MM.1S (cell line): ENCODE results near the gene PTMS.

Experiments
- DNase-seq: peaks from one replicate; pipeline ENCODE4 v3.0.0-alpha.2; 2015
- H2AFZ ChIP-seq: fragments of 300-600 bp; sonication (generic); 2 replicates; pipeline ENCODE4 v1.6.0; 2016; ENCODE audit warnings: antibody characterized with exemption, low read length
- H3F3A ChIP-seq: fragments of 300-600 bp; sonication (generic); 2 replicates; pipeline ENCODE4 v1.6.1; 2016; ENCODE audit warnings: mild to moderate bottlenecking, antibody characterized with exemption, low read length, moderate library complexity, mixed read lengths; ENCODE audit not compliant: insufficient read depth
- H3K27ac ChIP-seq: fragments of 300-600 bp; sonication (generic); 2 replicates; pipeline ENCODE4 v1.5.1; 2016; ENCODE audit warnings: mild to moderate bottlenecking, low read length
- H3K27me3 ChIP-seq: fragments of 300-600 bp; sonication (generic); replicated peaks from 2 replicates; pipeline ENCODE4 v1.6.0; 2016; ENCODE audit warnings: low read length; ENCODE audit not compliant: insufficient read depth
- H3K36me3 ChIP-seq: fragments of 300-600 bp; sonication (generic); replicated peaks from 2 replicates; pipeline ENCODE4 v1.6.1; 2016; ENCODE audit warnings: mild to moderate bottlenecking, low read length, mixed read lengths; ENCODE audit not compliant: insufficient read depth
- H3K4me1 ChIP-seq: fragments of 300-600 bp; sonication (generic); 2 replicates; pipeline ENCODE4 v1.6.1; 2016; ENCODE audit warnings: low read length, mixed read lengths
- H3K4me2 ChIP-seq: fragments of 300-600 bp; sonication (generic); 2 replicates; pipeline ENCODE4 v1.6.0; 2016; ENCODE audit warnings: low read depth, low read length
- H3K4me3 ChIP-seq: fragments of 300-600 bp; sonication (generic); 2 replicates; pipeline ENCODE4 v1.5.1; 2016; ENCODE audit warnings: low read length, mixed read lengths
- H3K79me2 ChIP-seq: fragments of 300-600 bp; sonication (generic); 2 replicates; pipeline ENCODE4 v1.6.1; 2016; ENCODE audit warnings: mixed run types, low read length, mixed read lengths
- H3K9ac ChIP-seq: fragments of 300-600 bp; sonication (generic); 2 replicates; pipeline ENCODE4 v1.6.1; 2016; ENCODE audit warnings: low read length, mixed read lengths
- H3K9me2 ChIP-seq: fragments of 300-600 bp; sonication (generic); replicated peaks from 2 replicates; pipeline ENCODE4 v1.6.1; 2016; ENCODE audit warnings: mild to moderate bottlenecking, low read length, mixed read lengths; ENCODE audit not compliant: insufficient read depth
- H3K9me3 ChIP-seq: fragments of 300-600 bp; sonication (generic); replicated peaks from 2 replicates; pipeline ENCODE4 v1.6.1; 2016; ENCODE audit warnings: mild to moderate bottlenecking, low read length, mixed read lengths; ENCODE audit not compliant: insufficient read depth
- H4K20me1 ChIP-seq: fragments of 300-600 bp; sonication (generic); 2 replicates; pipeline ENCODE4 v1.6.1; 2016; ENCODE audit warnings: mild to moderate bottlenecking, low read length, moderate library complexity, mixed read lengths; ENCODE audit not compliant: insufficient read depth
- EZH2 ChIP-seq: fragments of 300-600 bp; sonication (generic); optimal IDR thresholded peaks from 2 replicates; pipeline ENCODE3; 2017; ENCODE audit warnings: low read depth, mild to moderate bottlenecking, antibody characterized with exemption, low read length, mixed read lengths
- EZH2phosphoT487 ChIP-seq: fragments of 300-600 bp; sonication (generic); IDR thresholded peaks from 2 replicates; pipeline ENCODE4 v1.6.1; 2018; ENCODE audit warnings: antibody characterized with exemption, low read length
- TF ChIP-seq, protein P1 (sequence below): fragments of 300-600 bp; sonication (generic); IDR thresholded peaks from 2 replicates; pipeline ENCODE4 v1.5.1; 2016; ENCODE audit warnings: antibody characterized with exemption, low read length, mixed read lengths

Gene PTMS

DNA sequence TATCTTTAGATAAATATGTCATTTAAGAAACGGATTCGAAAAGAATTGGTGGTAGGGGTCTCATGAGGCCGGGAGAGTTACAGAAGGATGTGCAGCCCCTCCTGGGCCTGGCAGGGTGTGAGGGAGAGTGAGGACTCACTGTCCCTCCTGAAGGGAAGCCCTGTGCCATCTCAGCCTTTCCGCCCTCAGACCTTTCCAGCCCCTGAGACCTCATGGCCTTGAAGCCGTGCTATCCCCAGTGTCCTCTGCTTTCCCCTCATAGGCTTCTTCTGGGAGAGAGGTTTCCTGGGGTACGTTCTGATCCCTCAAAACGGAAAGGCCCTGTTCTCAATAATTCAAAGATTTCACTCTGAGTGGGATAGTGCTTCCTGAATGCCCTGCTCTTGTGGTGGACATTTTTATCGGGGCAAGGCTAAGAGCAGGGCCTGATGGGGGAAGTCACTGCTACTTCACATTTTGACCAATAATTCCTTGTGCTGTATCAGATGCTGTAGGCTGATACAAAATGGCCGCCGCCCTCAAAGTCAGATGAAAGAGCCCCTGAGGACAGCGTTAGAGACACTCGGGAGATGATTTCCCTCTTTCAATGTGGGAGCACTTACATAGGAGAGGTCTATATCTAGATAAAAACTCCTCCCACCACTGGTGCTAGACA lies 24.5 kb downstream of the PTMS start:
- Histone ChIP-seq H3K36me3 (no peaks in the 10 kb centered on the region), H2AFZ (no peak overlapping the region), H3F3A (no peaks in the 10 kb centered on the region), H3K4me3 (no peak overlapping the region), H3K27ac (no peak overlapping the region), H3K79me2 (no peaks in the 10 kb centered on the region), H3K4me1 (no peaks in the 10 kb centered on the region), H4K20me1 (no peaks in the 10 kb centered on the region), H3K9me3 (no peaks in the 10 kb centered on the region), H3K9me2 (no peaks in the 10 kb centered on the region), H3K27me3 (no peaks in the 10 kb centered on the region), H3K9ac (no peak overlapping the region), H3K4me2 (no peak overlapping the region)
- TF ChIP-seq EZH2: no peak
- TF ChIP-seq, protein P1, sequence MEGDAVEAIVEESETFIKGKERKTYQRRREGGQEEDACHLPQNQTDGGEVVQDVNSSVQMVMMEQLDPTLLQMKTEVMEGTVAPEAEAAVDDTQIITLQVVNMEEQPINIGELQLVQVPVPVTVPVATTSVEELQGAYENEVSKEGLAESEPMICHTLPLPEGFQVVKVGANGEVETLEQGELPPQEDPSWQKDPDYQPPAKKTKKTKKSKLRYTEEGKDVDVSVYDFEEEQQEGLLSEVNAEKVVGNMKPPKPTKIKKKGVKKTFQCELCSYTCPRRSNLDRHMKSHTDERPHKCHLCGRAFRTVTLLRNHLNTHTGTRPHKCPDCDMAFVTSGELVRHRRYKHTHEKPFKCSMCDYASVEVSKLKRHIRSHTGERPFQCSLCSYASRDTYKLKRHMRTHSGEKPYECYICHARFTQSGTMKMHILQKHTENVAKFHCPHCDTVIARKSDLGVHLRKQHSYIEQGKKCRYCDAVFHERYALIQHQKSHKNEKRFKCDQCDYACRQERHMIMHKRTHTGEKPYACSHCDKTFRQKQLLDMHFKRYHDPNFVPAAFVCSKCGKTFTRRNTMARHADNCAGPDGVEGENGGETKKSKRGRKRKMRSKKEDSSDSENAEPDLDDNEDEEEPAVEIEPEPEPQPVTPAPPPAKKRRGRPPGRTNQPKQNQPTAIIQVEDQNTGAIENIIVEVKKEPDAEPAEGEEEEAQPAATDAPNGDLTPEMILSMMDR: no peak
- no peak for TF ChIP-seq EZH2phosphoT487
- no peak for DNase-seq

GRCh38 chr12:6791931-6792520 lies 25.9 kb downstream of the PTMS start:
- Histone ChIP-seq H3K36me3 (no peaks in the 10 kb centered on the region), H4K20me1 (no peaks in the 10 kb centered on the region), H3K4me3 (no peak overlapping the region), H3K79me2 (no peaks in the 10 kb centered on the region), H3K9ac (no peak overlapping the region), H2AFZ (no peak overlapping the region), H3K9me3 (no peaks in the 10 kb centered on the region), H3F3A (no peaks in the 10 kb centered on the region), H3K9me2 (no peaks in the 10 kb centered on the region), H3K27ac (no peak overlapping the region), H3K4me1 (no peaks in the 10 kb centered on the region), H3K4me2 (no peak overlapping the region), H3K27me3 (no peaks in the 10 kb centered on the region)
- no peak for DNase-seq
- TF ChIP-seq EZH2: no peak
- no peak for TF ChIP-seq EZH2phosphoT487
- TF ChIP-seq, protein P1: no peak

DNA sequence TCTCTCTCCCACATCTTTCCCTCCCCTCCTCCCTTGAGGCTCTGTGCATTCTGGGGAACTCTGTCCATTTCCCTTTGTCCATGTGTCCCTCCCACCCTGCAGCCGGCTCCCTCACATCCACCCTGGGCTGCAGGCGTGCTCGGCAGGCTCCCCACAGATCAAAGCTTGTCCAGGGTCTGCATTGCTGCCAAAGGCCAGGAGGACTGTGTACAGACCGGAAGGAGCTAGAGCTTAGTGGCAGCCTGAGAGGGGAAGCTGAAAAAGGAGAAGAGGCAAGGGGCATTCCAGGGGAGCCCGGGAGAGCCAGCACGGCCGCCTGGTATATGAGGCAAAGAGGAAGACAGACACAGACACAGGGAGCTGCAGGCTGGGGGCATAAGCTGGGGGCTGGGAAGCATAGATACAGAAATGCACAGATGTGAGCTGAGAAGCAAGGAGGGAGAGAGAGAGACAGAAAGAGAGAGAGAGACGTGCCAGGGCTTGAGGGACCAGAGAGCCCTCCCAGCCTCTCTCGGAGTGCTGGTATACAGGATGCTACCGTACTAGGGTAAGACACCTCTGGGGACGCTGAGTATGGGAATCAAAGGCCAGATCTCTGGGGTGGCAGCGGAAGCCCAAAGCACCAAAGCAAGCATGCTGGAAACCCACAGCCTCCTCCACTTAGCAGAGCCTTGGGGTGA lies 26.5 kb downstream of the PTMS start:
- Histone ChIP-seq H3K9ac (no peak overlapping the region), H3K9me3 (no peaks in the 10 kb centered on the region), H3K27me3 (no peaks in the 10 kb centered on the region), H3K9me2 (no peaks in the 10 kb centered on the region), H3K4me1 (no peaks in the 10 kb centered on the region), H3K36me3 (no peaks in the 10 kb centered on the region), H2AFZ (no peak overlapping the region), H3K27ac (no peak overlapping the region), H4K20me1 (no peaks in the 10 kb centered on the region), H3K4me2 (no peak overlapping the region), H3K4me3 (no peak overlapping the region), H3K79me2 (no peaks in the 10 kb centered on the region), H3F3A (no peaks in the 10 kb centered on the region)
- no peak for DNase-seq
- TF ChIP-seq, protein P1: no peak
- TF ChIP-seq EZH2phosphoT487: no peak
